Endothelial cell of umbilical vein (primary cell): ENCODE measurements around the gene NDUFB10. TPM values are rescaled to one million over a fixed set of nuclear protein-coding genes. Genes with fewer than 3 reads are reported as not detected.

Source experiments
- BruUV-seq: library from RNA; stranded (reverse); fragments of 400-500 nt; replicated peaks from 2 replicates; lab custom pipeline; 2021; lab: Mats Ljungman, UMichigan
- CTCF ChIA-PET: fragments of 300-600, 350-600 bp; sonication (Branson Sonifier 250); formaldehyde crosslinking; loops from one replicate; lab custom pipeline; 2021; ENCODE audit warnings: antibody characterized with exemption, inconsistent platforms; lab: Charles Lee
- POLR2A ChIA-PET: fragments of 300-600, 350-600 bp; sonication (Branson Sonifier 250); formaldehyde crosslinking; loops from one replicate; lab custom pipeline; 2021; ENCODE audit warnings: antibody characterized with exemption, inconsistent platforms; lab: Charles Lee
- DNase-seq: peaks from one replicate; pipeline ENCODE4 v3.0.0-alpha.2; 2011; ENCODE audit warnings: low read depth, low spot score
- FAIRE-seq: peaks from 2 replicates; lab custom pipeline; 2011; peaks lifted over from hg19 to GRCh38; lab: Jason Lieb, UNC
- H2AFZ ChIP-seq: 2 replicates; pipeline ENCODE4 v1.6.0; 2012; ENCODE audit warnings: low read depth, low read length, control low read depth, inconsistent platforms
- H3K27ac ChIP-seq: 2 replicates; pipeline ENCODE4 v1.5.1; 2011; ENCODE audit warnings: low read depth, mild to moderate bottlenecking, control low read depth, low read length, moderate library complexity; ENCODE audit not compliant: insufficient read depth
- H3K27me3 ChIP-seq, 2 experiments: 2 replicates each; pipeline versions ENCODE4 v1.6.0 to v1.6.1; 2011; ENCODE audit warnings: low read length in 2 of 2, mixed read lengths in 1 of 2; ENCODE audit not compliant: control insufficient read depth in 2 of 2, insufficient read depth in 2 of 2
- H3K36me3 ChIP-seq, 2 experiments: 2 replicates in 1 of 2; 3 replicates in 1 of 2; pipeline ENCODE4 v1.5.1; 2011; ENCODE audit warnings: low read length in 2 of 2, mild to moderate bottlenecking in 1 of 2, moderate library complexity in 1 of 2; ENCODE audit not compliant: control insufficient read depth in 2 of 2, insufficient read depth in 2 of 2; ENCODE audit errors: extremely low read depth in 1 of 2
- H3K4me1 ChIP-seq: 3 replicates; pipeline ENCODE4 v1.5.1; 2011; ENCODE audit warnings: mild to moderate bottlenecking, low read length; ENCODE audit not compliant: control insufficient read depth, insufficient read depth; ENCODE audit errors: extremely low read depth
- H3K4me2 ChIP-seq: 2 replicates; pipeline ENCODE4 v1.6.1; 2011; ENCODE audit warnings: low read length, control low read depth, mixed read lengths; ENCODE audit not compliant: insufficient read depth
- H3K4me3 ChIP-seq, 3 experiments: fragments of 200-600 bp in 1 of 3; sonication (generic), shearing (Covaris generic) in 1 of 3; replicated peaks in 1 of 3; 2 replicates each; pipeline ENCODE4 v1.5.1; 2011 to 2016; ENCODE audit warnings: control low read depth in 3 of 3, low read length in 3 of 3, mild to moderate bottlenecking in 2 of 3, inconsistent platforms in 1 of 3, low read depth in 1 of 3, moderate library complexity in 1 of 3; ENCODE audit not compliant: insufficient read depth in 1 of 3
- H3K79me2 ChIP-seq: 2 replicates; pipeline ENCODE4 v1.6.0; 2012; ENCODE audit warnings: low read length, inconsistent platforms; ENCODE audit not compliant: control insufficient read depth, insufficient read depth
- H3K9ac ChIP-seq: replicated peaks from 2 replicates; pipeline ENCODE3; 2011; ENCODE audit warnings: low read length, control low read depth; ENCODE audit not compliant: insufficient read depth; ENCODE audit errors: extremely low read depth
- H3K9me1 ChIP-seq: replicated peaks from 3 replicates; pipeline ENCODE4 v1.6.0; 2011; ENCODE audit warnings: mild to moderate bottlenecking, low read length; ENCODE audit not compliant: control insufficient read depth, insufficient read depth; ENCODE audit errors: extremely low read depth
- H3K9me3 ChIP-seq: replicated peaks from 2 replicates; pipeline ENCODE4 v1.5.1; 2012; ENCODE audit warnings: low read length, inconsistent platforms; ENCODE audit not compliant: control insufficient read depth, insufficient read depth
- H4K20me1 ChIP-seq: replicated peaks from 2 replicates; pipeline ENCODE3; 2011; ENCODE audit warnings: mild to moderate bottlenecking, low read length; ENCODE audit not compliant: control insufficient read depth, insufficient read depth; ENCODE audit errors: extremely low read depth
- CTCF ChIP-seq, 2 donors: IDR thresholded peaks; 1 replicate in 1 of 2; 2 replicates in 1 of 2; pipeline ENCODE4 v1.5.1; 2011; ENCODE audit warnings: low read length in 2 of 2, mild to moderate bottlenecking in 2 of 2, moderate library complexity in 2 of 2, control low read depth in 1 of 2, inconsistent platforms in 1 of 2, low read depth in 1 of 2; ENCODE audit not compliant: insufficient read depth in 1 of 2; ENCODE audit errors: extremely low read depth in 1 of 2
- EZH2 ChIP-seq: IDR thresholded peaks from 2 replicates; pipeline ENCODE4 v1.6.1; 2012; ENCODE audit warnings: borderline replicate concordance, low read depth, mild to moderate bottlenecking, moderate library complexity, low read length, inconsistent platforms; ENCODE audit not compliant: severe bottlenecking
- FOS ChIP-seq: IDR thresholded peaks from 2 replicates; pipeline ENCODE4 v1.6.1; 2011; ENCODE audit warnings: mild to moderate bottlenecking, low read length, moderate library complexity, borderline replicate concordance; ENCODE audit not compliant: insufficient read depth
- GATA2 ChIP-seq: IDR thresholded peaks from 2 replicates; pipeline ENCODE4 v1.7.0; 2011; ENCODE audit warnings: low read depth, mild to moderate bottlenecking, moderate library complexity, mixed read lengths, low read length; ENCODE audit not compliant: insufficient read length, insufficient read depth
- JUN ChIP-seq: IDR thresholded peaks from 2 replicates; pipeline ENCODE4 v1.6.1; 2011; ENCODE audit warnings: borderline replicate concordance, low read depth; ENCODE audit not compliant: insufficient read length, insufficient read depth
- MAX ChIP-seq: IDR thresholded peaks from 2 replicates; pipeline ENCODE4 v1.6.1; 2011; ENCODE audit not compliant: insufficient read depth, insufficient read length
- POLR2A ChIP-seq: IDR thresholded peaks from 2 replicates; pipeline ENCODE4 v1.6.1; 2012; ENCODE audit warnings: low read depth, mild to moderate bottlenecking, control low read depth, low read length
- POLR2AphosphoS5 ChIP-seq: IDR thresholded peaks from 2 replicates; pipeline ENCODE4 v1.6.1; 2012; ENCODE audit warnings: low read depth, mild to moderate bottlenecking, control low read depth, low read length, moderate library complexity; ENCODE audit not compliant: insufficient read depth
- dilution Hi-C: fragments of 300-500 bp; cut with MboI; formaldehyde crosslinking; loops from one replicate; pipeline ENCODE4 v1.15.0; 2019; ENCODE audit warnings: low sequenced_read_pairs; ENCODE audit not compliant: extremely low pct_ligation_motif_present
- intact Hi-C: fragments of 100-400 bp; cut with micrococcal nuclease; formaldehyde crosslinking; loops from one replicate; pipeline ENCODE4 v1.10.0; 2022
- polyA plus RNA-seq, 4 experiments: library from polyadenylated mRNA; depleted of rRNA in 3 of 4; stranded (reverse) in 3 of 4; unstranded in 1 of 4; fragments of >200 nt; gene quantifications; 2 replicates each; pipeline versions ENCODE4 v1.2.1 to v1.2.3, GENCODE V29; 2011 to 2012; ENCODE audit warnings: missing spikeins in 1 of 4
- total RNA-seq: library from RNA; stranded (reverse); gene quantifications from 2 replicates; pipeline ENCODE4 v1.2.3, GENCODE V29; 2021

Gene NDUFB10
- total and polyA plus RNA-seq, 2 donors (not counting 3 experiments of a cell fraction or from before 2014, with no cell fraction given): 124 to 167 TPM

GRCh38 chr16:1998852-1999801, 39.8 kb downstream of the NDUFB10 start:
- H3K27me3 ChIP-seq: no peaks in the 10 kb centered on the region
- dilution Hi-C loops (no loop called here), intact Hi-C loops (no loop called here)
- FAIRE-seq (no peak), DNase-seq (no peak)
- TF ChIP-seq POLR2AphosphoS5: no peak
- no peak for TF ChIP-seq EZH2
- TF ChIP-seq JUN: no peak
- no peak for TF ChIP-seq GATA2
- no peak overlapping the region for H3K9ac ChIP-seq
- no peaks in the 10 kb centered on the region for H4K20me1 ChIP-seq
- CTCF ChIA-PET: no interaction called here
- H3K4me2 ChIP-seq: no peak overlapping the region
- H3K4me3 ChIP-seq: no peak overlapping the region
- peaks cover 3% of the 10 kb centered on the region for H3K4me1 ChIP-seq
- no peak overlapping the region for H3K27ac ChIP-seq
- peaks cover 15% of the 10 kb centered on the region for H3K79me2 ChIP-seq
- H3K9me1 ChIP-seq: no peaks in the 10 kb centered on the region
- peaks cover 0 to 53% of the 10 kb centered on the region in 2 experiments for H3K36me3 ChIP-seq
- BruUV-seq: no TSS peak
- no peaks in the 10 kb centered on the region for H3K9me3 ChIP-seq
- POLR2A ChIA-PET: no interaction called here
- no peak overlapping the region for H2AFZ ChIP-seq

DNA sequence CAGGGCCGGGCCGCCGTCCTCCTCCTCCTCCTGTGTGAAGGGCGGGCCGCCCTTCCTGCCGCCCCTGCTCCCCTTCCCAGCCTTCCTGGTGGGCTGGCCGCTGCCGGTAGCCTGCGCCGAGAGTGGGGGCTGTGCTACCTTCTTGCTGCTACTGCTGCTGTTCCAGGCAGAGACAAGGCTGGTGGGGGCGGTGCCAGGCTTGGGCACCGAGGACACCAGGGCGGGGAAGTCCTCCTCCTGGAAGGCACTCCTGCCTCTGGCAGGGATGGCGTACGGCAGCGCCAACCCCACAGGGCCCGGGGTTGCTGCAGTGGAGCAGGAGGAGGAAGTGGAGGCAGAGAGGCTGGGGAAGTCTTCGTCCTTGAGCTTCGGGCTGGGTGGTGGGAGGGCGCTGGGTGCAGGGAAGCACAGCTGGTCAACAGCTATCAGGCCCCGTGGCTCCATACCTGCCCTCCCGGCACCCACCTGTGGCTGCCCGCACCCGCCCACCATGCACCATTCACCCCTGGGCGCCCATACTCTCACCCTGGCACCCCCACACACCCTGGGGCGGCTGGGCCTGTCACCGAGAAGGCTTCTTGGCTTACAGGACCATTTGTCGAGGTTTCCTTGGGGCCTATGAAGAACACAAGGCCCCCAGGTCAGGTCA, 40.7 kb downstream of the NDUFB10 start:
- no peaks in the 10 kb centered on the region for H3K27me3 ChIP-seq
- dilution Hi-C loops: no loop called here
- H3K9ac ChIP-seq: no peak overlapping the region
- H4K20me1 ChIP-seq: no peaks in the 10 kb centered on the region
- TF ChIP-seq GATA2 (no peak), FOS (no peak), MAX (no peak), EZH2 (no peak), POLR2AphosphoS5 (no peak), POLR2A (no peak), CTCF (IDR thresholded peaks at IDR 0.05; ENCODE audit: extremely low read depth in 1 of 2, insufficient read depth in 1 of 2, low read depth in 1 of 2, low read length in 2 of 2) (no peak)
- H3K36me3 ChIP-seq: peaks cover 0 to 53% of the 10 kb centered on the region in 2 experiments
- H3K27ac ChIP-seq: no peak overlapping the region
- H3K4me2 ChIP-seq: no peak overlapping the region
- no TSS peak for BruUV-seq
- intact Hi-C loops: no loop called here
- no peak overlapping the region for H3K4me3 ChIP-seq
- H2AFZ ChIP-seq: no peak overlapping the region
- H3K79me2 ChIP-seq: peaks cover 24% of the 10 kb centered on the region
- DNase-seq: no peak
- H3K9me3 ChIP-seq: no peaks in the 10 kb centered on the region
- H3K4me1 ChIP-seq: peaks cover 8% of the 10 kb centered on the region
- H3K9me1 ChIP-seq: no peaks in the 10 kb centered on the region
- POLR2A ChIA-PET: interaction anchor here (0.6 kb wide), 1 partner anchor 21 kb away, joined by 8 read pairs; no protein-coding TSS in a partner anchor
- CTCF ChIA-PET: interaction anchor here (1.9 kb wide), 1 partner anchor 141 kb away, joined by 12 read pairs; no protein-coding TSS in a partner anchor
- no peak for FAIRE-seq
